PC-3 (cell line): Measurements from ENCODE around the gene ARHGAP32. TPM values are rescaled to one million over a fixed set of nuclear protein-coding genes. Genes with fewer than 3 reads are reported as not detected.

Experiments
- ATAC-seq: fragments of 200-7000 bp; cut with Tn5 transposase; 2 replicates; pipeline ENCODE4 v1.9.1; 2020; ENCODE audit warnings: mild to moderate bottlenecking, moderate library complexity
- BruUV-seq: library from RNA; stranded (reverse); fragments of 400-500 nt; replicated peaks from 2 replicates; lab custom pipeline; 2021; lab: Mats Ljungman, UMichigan
- CTCF ChIA-PET: fragments of 300-600 bp; sonication (Branson Sonifier 250); formaldehyde crosslinking; loops from one replicate; lab custom pipeline; 2022; ENCODE audit warnings: antibody characterized with exemption; lab: Charles Lee
- POLR2A ChIA-PET: fragments of 300-600 bp; sonication (Branson Sonifier 250); formaldehyde crosslinking; loops from one replicate; lab custom pipeline; 2022; ENCODE audit warnings: antibody characterized with exemption; ENCODE audit not compliant: unreplicated experiment; lab: Charles Lee
- DNase-seq: peaks from one replicate; pipeline ENCODE4 v3.0.0-alpha.2; 2015
- H2AFZ ChIP-seq: fragments of 300-600 bp; sonication (generic); 2 replicates; pipeline ENCODE4 v1.6.0; 2016; ENCODE audit warnings: antibody characterized with exemption, low read length
- H3F3A ChIP-seq: fragments of 300-600 bp; sonication (generic); one replicate; pipeline ENCODE4 v1.6.0; 2017; ENCODE audit warnings: antibody characterized with exemption, low read length, control low read depth, mild to moderate bottlenecking; ENCODE audit not compliant: unreplicated experiment
- H3K27ac ChIP-seq: fragments of 300-600 bp; sonication (generic); 2 replicates; pipeline ENCODE4 v1.5.1; 2016; ENCODE audit warnings: mild to moderate bottlenecking, low read length
- H3K27me3 ChIP-seq: fragments of 300-600 bp; sonication (generic); 2 replicates; pipeline ENCODE4 v1.6.1; 2016; ENCODE audit warnings: low read length, mixed read lengths
- H3K36me3 ChIP-seq: fragments of 300-600 bp; sonication (generic); 2 replicates; pipeline ENCODE4 v1.6.1; 2016; ENCODE audit warnings: low read depth, mixed run types, low read length, mixed read lengths
- H3K4me1 ChIP-seq: fragments of 300-600 bp; sonication (generic); 2 replicates; pipeline ENCODE4 v1.5.1; 2016; ENCODE audit warnings: low read length; ENCODE audit not compliant: insufficient read depth
- H3K4me2 ChIP-seq: fragments of 300-600 bp; sonication (generic); 2 replicates; pipeline ENCODE4 v1.6.0; 2016; ENCODE audit warnings: low read length
- H3K4me3 ChIP-seq: fragments of 300-600 bp; sonication (generic); 2 replicates; pipeline ENCODE4 v1.5.1; 2016; ENCODE audit warnings: mild to moderate bottlenecking, low read length, mixed read lengths
- H3K79me2 ChIP-seq: fragments of 300-600 bp; sonication (generic); 2 replicates; pipeline ENCODE4 v1.6.1; 2017; ENCODE audit warnings: low read length, mixed read lengths
- H3K9ac ChIP-seq: fragments of 300-600 bp; sonication (generic); 2 replicates; pipeline ENCODE4 v1.6.0; 2016; ENCODE audit warnings: mild to moderate bottlenecking, low read length
- H3K9me2 ChIP-seq: fragments of 300-600 bp; sonication (generic); replicated peaks from 2 replicates; pipeline ENCODE4 v1.6.1; 2016; ENCODE audit warnings: mixed run types, low read length, mixed read lengths
- H3K9me3 ChIP-seq: fragments of 300-600 bp; sonication (generic); 2 replicates; pipeline ENCODE4 v1.6.1; 2016; ENCODE audit warnings: low read length, mixed read lengths
- H4K20me1 ChIP-seq: fragments of 300-600 bp; sonication (generic); 2 replicates; pipeline ENCODE4 v1.6.1; 2016; ENCODE audit warnings: low read length, mixed read lengths
- EZH2 ChIP-seq: fragments of 300-600 bp; sonication (generic); IDR thresholded peaks from one replicate; pipeline ENCODE4 v1.6.1; 2017; ENCODE audit warnings: antibody characterized with exemption, mild to moderate bottlenecking, low read length; ENCODE audit not compliant: unreplicated experiment
- EZH2phosphoT487 ChIP-seq: fragments of 300-600 bp; sonication (generic); IDR thresholded peaks from 2 replicates; pipeline ENCODE4 v1.6.1; 2018; ENCODE audit warnings: mild to moderate bottlenecking, antibody characterized with exemption, low read length, borderline replicate concordance
- intact Hi-C: fragments of 100-400 bp; cut with micrococcal nuclease; formaldehyde crosslinking; loops from 2 replicates; pipeline ENCODE4 v1.9.0; 2023
- total RNA-seq: library from RNA; depleted of rRNA; stranded (reverse); fragments of >200 nt; gene quantifications from 2 replicates; pipeline ENCODE4 v1.2.3, GENCODE V29; 2014
- TF ChIP-seq, protein P1 (sequence below): fragments of 300-600 bp; sonication (generic); conservative IDR thresholded peaks from 2 replicates; pipeline ENCODE4 v1.5.1; 2017; ENCODE audit warnings: antibody characterized with exemption, low read depth, mild to moderate bottlenecking, low read length

ARHGAP32 gene
- total RNA-seq, 1 experiment from 2014 or later: 13.7 TPM

DNA sequence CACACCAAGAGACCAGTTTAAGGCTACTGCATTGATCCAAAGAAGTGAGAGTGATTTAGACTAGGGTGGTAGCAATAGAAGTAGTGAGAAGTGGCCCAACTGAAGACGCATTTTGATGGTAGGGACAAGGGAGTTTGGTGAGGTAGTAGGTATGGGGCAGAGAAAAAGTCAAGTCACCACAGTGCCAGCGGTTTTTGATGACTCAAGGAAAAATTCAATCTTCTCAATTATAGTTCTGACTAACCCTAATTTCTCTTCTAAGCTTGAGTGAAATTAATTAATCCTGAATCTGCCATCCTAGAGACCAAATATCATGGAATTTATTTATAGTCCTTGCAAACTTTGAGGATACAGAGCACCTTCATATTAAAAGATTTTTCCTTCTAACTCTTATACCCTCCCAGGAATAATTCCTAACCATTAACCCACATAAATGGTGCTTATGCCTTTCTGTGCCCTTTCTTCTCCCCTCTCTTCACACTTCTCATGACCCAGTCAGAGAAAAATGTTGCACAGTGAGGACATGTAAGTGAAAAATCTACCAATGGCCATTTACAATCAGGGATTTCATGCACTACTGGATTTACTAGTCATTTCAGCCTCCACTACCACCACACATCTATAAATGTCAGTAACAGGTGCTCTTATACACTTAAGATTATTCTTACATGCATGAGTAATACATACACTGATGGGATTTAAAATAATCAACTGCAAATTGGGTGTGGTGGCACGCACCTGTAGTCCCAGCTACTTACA, 45.9 kb upstream of the ARHGAP32 start:
- H3K4me1 ChIP-seq: no peaks in the 10 kb centered on the region
- H3K79me2 ChIP-seq: 0 out of 2 replicates have a peak, but pooled peaks cover 3% of the 10 kb centered on the region
- CTCF ChIA-PET: interaction anchor here (0.6 kb wide), 1 partner anchor 36 kb away, joined by 6 read pairs; no protein-coding TSS in a partner anchor
- H3F3A ChIP-seq: no peaks in the 10 kb centered on the region
- no peak overlapping the region for H2AFZ ChIP-seq
- intact Hi-C loops: no loop called here
- no peak for DNase-seq
- POLR2A ChIA-PET: no interaction called here
- BruUV-seq: no TSS peak
- TF ChIP-seq, protein P1, sequence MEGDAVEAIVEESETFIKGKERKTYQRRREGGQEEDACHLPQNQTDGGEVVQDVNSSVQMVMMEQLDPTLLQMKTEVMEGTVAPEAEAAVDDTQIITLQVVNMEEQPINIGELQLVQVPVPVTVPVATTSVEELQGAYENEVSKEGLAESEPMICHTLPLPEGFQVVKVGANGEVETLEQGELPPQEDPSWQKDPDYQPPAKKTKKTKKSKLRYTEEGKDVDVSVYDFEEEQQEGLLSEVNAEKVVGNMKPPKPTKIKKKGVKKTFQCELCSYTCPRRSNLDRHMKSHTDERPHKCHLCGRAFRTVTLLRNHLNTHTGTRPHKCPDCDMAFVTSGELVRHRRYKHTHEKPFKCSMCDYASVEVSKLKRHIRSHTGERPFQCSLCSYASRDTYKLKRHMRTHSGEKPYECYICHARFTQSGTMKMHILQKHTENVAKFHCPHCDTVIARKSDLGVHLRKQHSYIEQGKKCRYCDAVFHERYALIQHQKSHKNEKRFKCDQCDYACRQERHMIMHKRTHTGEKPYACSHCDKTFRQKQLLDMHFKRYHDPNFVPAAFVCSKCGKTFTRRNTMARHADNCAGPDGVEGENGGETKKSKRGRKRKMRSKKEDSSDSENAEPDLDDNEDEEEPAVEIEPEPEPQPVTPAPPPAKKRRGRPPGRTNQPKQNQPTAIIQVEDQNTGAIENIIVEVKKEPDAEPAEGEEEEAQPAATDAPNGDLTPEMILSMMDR: no peak
- TF ChIP-seq EZH2 (no peak), EZH2phosphoT487 (no peak)
- no peaks in the 10 kb centered on the region for H3K27me3 ChIP-seq
- H3K4me2 ChIP-seq: no peak overlapping the region
- no peaks in the 10 kb centered on the region for H3K9me3 ChIP-seq
- no peak for ATAC-seq
- H3K36me3 ChIP-seq: no peaks in the 10 kb centered on the region
- no peak overlapping the region for H3K9ac ChIP-seq
- no peaks in the 10 kb centered on the region for H4K20me1 ChIP-seq
- H3K4me3 ChIP-seq: no peak overlapping the region
- no peak overlapping the region for H3K27ac ChIP-seq
- no peaks in the 10 kb centered on the region for H3K9me2 ChIP-seq

DNA sequence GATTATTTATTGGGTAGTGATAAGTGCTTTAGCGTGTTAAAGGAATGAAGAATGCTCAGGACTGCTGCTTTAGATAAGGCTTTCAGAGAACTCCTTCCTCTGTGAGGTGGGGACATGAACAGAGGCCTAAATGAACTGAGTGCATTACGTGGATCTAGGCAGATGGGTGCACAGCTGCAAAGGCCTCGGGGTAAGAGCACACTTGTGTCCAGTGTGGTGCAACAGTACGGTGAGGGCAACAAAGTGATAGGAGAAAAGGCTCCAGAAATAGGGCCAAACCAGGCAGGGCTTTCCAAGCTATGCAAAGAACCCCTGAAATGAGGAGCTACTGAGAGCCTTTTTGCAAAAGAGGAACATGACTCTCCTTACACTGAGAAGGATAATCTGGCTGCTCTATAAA, 45.3 kb upstream of the ARHGAP32 start:
- no peak overlapping the region for H3K4me2 ChIP-seq
- ChIA-PET CTCF (interaction anchor here (0.6 kb wide), 1 partner anchor 37 kb away, joined by 6 read pairs; no protein-coding TSS in a partner anchor), POLR2A (no interaction called here)
- H3K9me2 ChIP-seq: no peaks in the 10 kb centered on the region
- no peaks in the 10 kb centered on the region for H4K20me1 ChIP-seq
- no peaks in the 10 kb centered on the region for H3K79me2 ChIP-seq
- no peaks in the 10 kb centered on the region for H3K27me3 ChIP-seq
- ATAC-seq (no peak), DNase-seq (no peak)
- no TSS peak for BruUV-seq
- TF ChIP-seq EZH2 (no peak), EZH2phosphoT487 (no peak)
- TF ChIP-seq, protein P1: no peak
- H3K4me1 ChIP-seq: no peaks in the 10 kb centered on the region
- no peak overlapping the region for H2AFZ ChIP-seq
- H3K36me3 ChIP-seq: no peaks in the 10 kb centered on the region
- no peaks in the 10 kb centered on the region for H3K9me3 ChIP-seq
- intact Hi-C loops: no loop called here
- no peak overlapping the region for H3K4me3 ChIP-seq
- H3K27ac ChIP-seq: no peak overlapping the region
- H3K9ac ChIP-seq: no peak overlapping the region
- no peaks in the 10 kb centered on the region for H3F3A ChIP-seq

DNA sequence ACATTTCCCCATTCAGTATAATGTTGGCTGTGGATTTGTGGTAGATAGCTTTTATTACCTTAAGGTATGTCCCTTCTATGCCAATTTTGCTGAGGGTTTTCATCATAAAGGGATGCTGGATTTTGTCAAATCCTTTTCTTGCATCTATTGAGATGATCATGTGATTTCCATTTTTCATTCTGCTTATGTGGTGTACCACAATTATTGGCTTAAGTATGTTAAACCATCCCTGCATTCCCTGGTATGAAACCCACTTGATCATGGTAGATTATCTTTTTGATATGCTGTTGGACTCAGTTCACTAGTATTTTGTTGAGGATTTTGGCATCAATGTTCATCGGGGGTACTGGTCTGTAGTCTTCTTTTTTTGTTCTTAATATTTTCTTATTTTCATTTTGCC, 44.7 kb upstream of the ARHGAP32 start:
- TF ChIP-seq, protein P1: no peak
- TF ChIP-seq EZH2phosphoT487: no peak
- no peak for TF ChIP-seq EZH2
- Histone ChIP-seq H3K36me3 (no peaks in the 10 kb centered on the region), H3K4me1 (no peaks in the 10 kb centered on the region), H3K79me2 (no peaks in the 10 kb centered on the region), H3K27me3 (no peaks in the 10 kb centered on the region), H3F3A (no peaks in the 10 kb centered on the region), H3K9me3 (no peaks in the 10 kb centered on the region), H2AFZ (no peak overlapping the region), H3K27ac (no peak overlapping the region), H3K4me2 (no peak overlapping the region), H3K9ac (no peak overlapping the region), H3K9me2 (no peaks in the 10 kb centered on the region), H3K4me3 (no peak overlapping the region), H4K20me1 (no peaks in the 10 kb centered on the region)
- POLR2A ChIA-PET: no interaction called here
- intact Hi-C loops: no loop called here
- CTCF ChIA-PET: no interaction called here
- no TSS peak for BruUV-seq
- no peak for DNase-seq
- no peak for ATAC-seq
